CD4-positive, alpha-beta T cell treated with Interleukin-4 for 4 hours (primary cell): ENCODE results near the gene TSC1.

Source experiments
- DNase-seq: peaks from one replicate; pipeline ENCODE4 v3.0.0-alpha.2; 2020

The TSC1 gene

GRCh38 chr9:132886334-132886725, 58.1 kb downstream of the TSC1 start:
- no peak for DNase-seq

GRCh38 chr9:132885720-132886333, 58.6 kb downstream of the TSC1 start:
- no peak for DNase-seq

GRCh38 chr9:132883349-132884294, 60.8 kb downstream of the TSC1 start:
- no peak for DNase-seq

- DNase-seq, result no peak
These were observed 61.8 kb downstream of the TSC1 start for GRCh38 chr9:132882616-132883015.

GRCh38 chr9:132881826-132882225, 62.6 kb downstream of the TSC1 start:
- no peak for DNase-seq

- no peak for DNase-seq
These were observed 64.1 kb downstream of the TSC1 start for GRCh38 chr9:132880324-132880661.

- no peak for DNase-seq
These were observed 64.7 kb downstream of the TSC1 start for GRCh38 chr9:132879457-132880323.

GRCh38 chr9:132878695-132879456, 65.5 kb downstream of the TSC1 start, which contains the start of gene SPACA9:
Gene SPACA9 (plus strand): TSS chr9:132878898. CDS start chr9:132883948, 5,050 bp downstream.
- peak; percentile 21 for DNase-seq

- DNase-seq, result peak; percentile 61
These were observed 66.4 kb downstream of the TSC1 start, which contains the start of gene AK8 for GRCh38 chr9:132877824-132878694. Gene AK8 (minus strand): TSS chr9:132878284. CDS start chr9:132878255, 29 bp downstream.

GRCh38 chr9:132877458-132877823, 67.0 kb downstream of the TSC1 start:
- DNase-seq, result no peak

- no peak for DNase-seq
These were observed 67.6 kb downstream of the TSC1 start for GRCh38 chr9:132876849-132877248.

- no peak for DNase-seq
These were observed 69.3 kb downstream of the TSC1 start for GRCh38 chr9:132875159-132875558.

- DNase-seq, result no peak
These were observed 71.0 kb downstream of the TSC1 start for GRCh38 chr9:132873403-132873802.

GRCh38 chr9:132869266-132869665, 75.2 kb downstream of the TSC1 start:
- no peak for DNase-seq

GRCh38 chr9:132866898-132867297, 77.5 kb downstream of the TSC1 start:
- no peak for DNase-seq

- no peak for DNase-seq
These were observed 79.7 kb downstream of the TSC1 start for GRCh38 chr9:132864691-132865090.

- DNase-seq, result no peak
These were observed 80.1 kb downstream of the TSC1 start for GRCh38 chr9:132864277-132864676.

GRCh38 chr9:132863096-132863495, 81.3 kb downstream of the TSC1 start:
- DNase-seq, result no peak

GRCh38 chr9:132862533-132862932, 81.9 kb downstream of the TSC1 start:
- no peak for DNase-seq

- DNase-seq, result no peak
These were observed 82.8 kb downstream of the TSC1 start for GRCh38 chr9:132861666-132862065.

GRCh38 chr9:132858751-132859150, 85.7 kb downstream of the TSC1 start:
- DNase-seq, result no peak
